B cell (primary cell): Measurements from ENCODE around the gene SOX8. TPM values are rescaled to one million over a fixed set of nuclear protein-coding genes. Genes with fewer than 3 reads are reported as not detected.

Source experiments
- ATAC-seq: fragments of 200-7000 bp; cut with Tn5 transposase; one replicate; pipeline ENCODE4 v1.10.0; 2021; ENCODE audit warnings: low read depth, mild to moderate bottlenecking, moderate number of reproducible peaks, moderate library complexity
- CTCF ChIA-PET: fragments of 350-600 bp; sonication (Branson Sonifier 250); formaldehyde crosslinking; loops from one replicate; lab custom pipeline; 2021; ENCODE audit warnings: antibody characterized with exemption, inconsistent platforms; lab: Charles Lee
- POLR2A ChIA-PET: fragments of 350-600 bp; sonication (Branson Sonifier 250); formaldehyde crosslinking; loops from one replicate; lab custom pipeline; 2021; ENCODE audit warnings: antibody characterized with exemption; lab: Charles Lee
- DNase-seq: peaks from one replicate; pipeline ENCODE4 v3.0.0; 2013
- H2AFZ ChIP-seq: 2 replicates; pipeline ENCODE4 v1.6.1; 2012; ENCODE audit warnings: mild to moderate bottlenecking, low read depth, low read length; ENCODE audit not compliant: insufficient read depth, poor library complexity, severe bottlenecking
- H3K27ac ChIP-seq, 2 donors: 1 replicate in 1 of 2; 2 replicates in 1 of 2; pipeline ENCODE4 v1.5.1; 2012 to 2013; ENCODE audit warnings: low read length in 2 of 2, mild to moderate bottlenecking in 2 of 2, moderate library complexity in 1 of 2
- H3K27me3 ChIP-seq, 4 experiments: fragments of 200-600 bp in 1 of 4; sonication (generic) in 1 of 4; replicated peaks in 1 of 4; 1 replicate in 2 of 4; 2 replicates in 2 of 4; pipeline versions ENCODE4 v1.6.1 to v1.7.0; 2013 to 2016; ENCODE audit warnings: low read length in 3 of 4, mild to moderate bottlenecking in 2 of 4, mixed read lengths in 1 of 4, moderate library complexity in 1 of 4; ENCODE audit not compliant: insufficient read depth in 4 of 4, control insufficient read depth in 3 of 4; ENCODE audit errors: control extremely low read depth in 1 of 4
- H3K36me3 ChIP-seq, 2 experiments: replicated peaks in 1 of 2; 1 replicate in 1 of 2; 2 replicates in 1 of 2; pipeline versions ENCODE4 v1.6.1 to v1.7.1; 2013; ENCODE audit warnings: low read length in 1 of 2; ENCODE audit not compliant: insufficient read depth in 2 of 2, control insufficient read depth in 1 of 2; ENCODE audit errors: control extremely low read depth in 1 of 2, extremely low read depth in 1 of 2
- H3K4me1 ChIP-seq, 2 donors: fragments of 200-600 bp in 1 of 2; sonication (generic) in 1 of 2; 1 replicate in 1 of 2; 2 replicates in 1 of 2; pipeline versions ENCODE4 v1.5.1 to v1.6.1; 2013 to 2017; ENCODE audit warnings: low read length in 2 of 2; ENCODE audit not compliant: control insufficient read depth in 2 of 2, insufficient read depth in 2 of 2
- H3K4me2 ChIP-seq: replicated peaks from 2 replicates; pipeline ENCODE3; 2012; ENCODE audit warnings: mild to moderate bottlenecking, low read depth, low read length; ENCODE audit not compliant: poor library complexity, severe bottlenecking
- H3K4me3 ChIP-seq, 5 experiments: fragments of 200-600 bp in 1 of 5; sonication (generic) in 1 of 5; 1 replicate in 3 of 5; 2 replicates in 2 of 5; pipeline versions ENCODE4 v1.5.1 to v1.7.0; 2011 to 2016; ENCODE audit warnings: low read length in 4 of 5, mild to moderate bottlenecking in 4 of 5, low read depth in 2 of 5, control low read depth in 1 of 5, moderate library complexity in 1 of 5; ENCODE audit not compliant: insufficient read depth in 1 of 5; ENCODE audit errors: control extremely low read depth in 1 of 5, extremely low read depth in 1 of 5
- H3K79me2 ChIP-seq: fragments of 200-600 bp; sonication (generic); one replicate; pipeline ENCODE4 v1.6.0; 2016; ENCODE audit warnings: low read length; ENCODE audit not compliant: control insufficient read depth, insufficient read depth
- H3K9ac ChIP-seq: fragments of 200-600 bp; sonication (generic); 2 replicates; pipeline ENCODE4 v1.6.1; 2017; ENCODE audit warnings: mild to moderate bottlenecking, low read length, moderate library complexity
- H3K9me3 ChIP-seq, 3 donors: one replicate each; pipeline versions ENCODE4 v1.6.1 to v1.7.1; 2013; ENCODE audit warnings: low read length in 2 of 3; ENCODE audit not compliant: control insufficient read depth in 2 of 3, insufficient read depth in 1 of 3; ENCODE audit errors: control extremely low read depth in 1 of 3
- H4K20me1 ChIP-seq: 2 replicates; pipeline ENCODE4 v1.6.0; 2012; ENCODE audit warnings: mild to moderate bottlenecking, low read length; ENCODE audit not compliant: insufficient read depth, control insufficient read depth, poor library complexity, severe bottlenecking
- H3K27ac Mint-ChIP-seq: one replicate; pipeline ENCODE4 v1.8.0; 2021; ENCODE audit warnings: mixed read lengths
- H3K27me3 Mint-ChIP-seq: one replicate; pipeline ENCODE4 v1.8.0; 2021; ENCODE audit warnings: mixed read lengths
- H3K4me1 Mint-ChIP-seq: one replicate; pipeline ENCODE4 v1.8.0; 2021; ENCODE audit warnings: mixed read lengths
- H3K4me3 Mint-ChIP-seq: one replicate; pipeline ENCODE4 v1.8.0; 2021; ENCODE audit warnings: mixed read lengths
- H3K9me3 Mint-ChIP-seq: one replicate; pipeline ENCODE4 v1.8.0; 2022; ENCODE audit warnings: mixed read lengths; ENCODE audit not compliant: insufficient read depth
- EZH2 ChIP-seq: IDR thresholded peaks from 2 replicates; pipeline ENCODE4 v1.6.1; 2012; ENCODE audit warnings: borderline replicate concordance, low read depth, mild to moderate bottlenecking, moderate library complexity, low read length; ENCODE audit not compliant: insufficient read depth, poor library complexity, severe bottlenecking
- WGBS: methylation state at CpG from one replicate; pipeline ENCODE4 v1.1.5; 2013; ENCODE audit warnings: missing lambda C conversion rate; ENCODE audit not compliant: insufficient coverage; 5-methylcytosine and 5-hydroxymethylcytosine counted together
- intact Hi-C: fragments of 100-400 bp; cut with micrococcal nuclease; formaldehyde crosslinking; loops from one replicate; pipeline ENCODE4 v1.10.0; 2022
- polyA plus RNA-seq: library from polyadenylated mRNA; depleted of rRNA; stranded (reverse); fragments of >200 nt; gene quantifications from 2 replicates; pipeline ENCODE4 v1.2.3, GENCODE V29; 2012
- total RNA-seq, 2 donors: library from RNA; stranded (reverse); fragments of 120-200 nt in 1 of 2; gene quantifications; 1 replicate in 1 of 2; 2 replicates in 1 of 2; pipeline versions ENCODE4 v1.2.3 to v1.2.4, GENCODE V29; 2013 to 2022
- TF ChIP-seq, protein P1 (sequence below): fragments of 200-600 bp; IDR thresholded peaks from one replicate; pipeline ENCODE4 v1.8.0; 2022; ENCODE audit warnings: antibody characterized with exemption, mild to moderate bottlenecking

Gene SOX8
- total and polyA plus RNA-seq, 2 donors (not counting 1 experiment from before 2014, with no cell fraction given), result 0.03 to 1.2 TPM

DNA sequence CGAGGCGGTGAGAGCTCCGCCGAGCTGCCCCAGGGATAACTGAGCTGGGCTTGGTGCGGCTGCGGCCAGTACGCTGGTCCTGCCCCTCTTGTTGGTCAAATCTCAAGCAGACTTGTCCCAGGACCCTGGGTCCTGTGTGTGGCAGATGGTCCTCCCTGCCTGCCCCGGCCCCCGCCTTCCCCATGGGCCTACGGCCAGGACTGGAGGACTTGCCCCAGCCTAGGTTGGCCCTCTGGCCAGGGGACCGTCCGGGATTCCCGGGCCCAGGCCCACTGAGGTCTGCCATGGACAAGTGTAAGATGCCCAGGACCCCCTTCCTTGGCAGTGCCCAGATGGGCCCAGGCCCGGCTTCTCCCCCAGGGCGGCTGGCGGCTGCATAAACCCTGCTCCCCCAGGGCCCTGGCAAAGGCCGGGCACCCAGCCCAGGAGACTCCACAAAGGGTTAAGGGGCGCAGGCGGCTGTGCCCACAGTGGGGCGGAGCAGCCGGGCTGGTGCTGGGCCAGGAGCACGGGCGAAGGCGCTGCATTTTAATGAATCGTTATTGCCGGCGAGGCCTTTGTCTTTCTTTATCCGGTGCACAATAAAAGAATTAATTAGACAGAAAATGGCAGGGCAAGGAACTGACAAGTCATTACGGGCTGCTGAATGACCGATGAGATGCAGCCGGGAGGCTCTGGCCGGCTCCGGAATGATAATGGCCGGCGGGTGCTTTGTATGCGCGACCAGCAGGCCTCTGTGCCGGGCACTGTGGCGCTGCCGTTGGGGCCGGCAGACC lies 9.1 kb downstream of the SOX8 start:
- POLR2A ChIA-PET, result no interaction called here
- H3K27ac Mint-ChIP-seq, result no peak overlapping the region

DNA sequence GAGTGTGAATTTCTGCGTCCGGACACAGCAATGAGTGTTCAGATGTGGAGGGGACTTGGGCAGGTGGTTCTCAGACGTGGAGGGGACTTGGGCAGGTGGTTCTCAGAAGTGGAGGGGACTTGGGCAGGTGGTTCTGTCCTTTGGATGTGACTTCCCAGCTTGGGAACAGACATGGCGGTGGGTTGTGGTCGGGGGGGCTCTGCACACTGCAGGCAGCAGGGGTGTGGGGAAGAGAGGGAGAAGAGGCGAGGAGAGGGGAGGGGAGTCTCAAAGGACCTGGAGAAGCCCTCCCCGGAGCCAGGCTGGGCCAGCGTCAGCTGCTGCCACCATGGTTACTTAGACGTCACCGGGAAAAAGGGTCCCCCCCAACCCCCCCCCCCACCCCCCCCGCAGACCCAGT lies 9.8 kb downstream of the SOX8 start:
- no peaks in the 10 kb centered on the region for H3K4me1 Mint-ChIP-seq
- H3K4me3 ChIP-seq, result no peak overlapping the region
- H3K4me1 ChIP-seq, result no peaks in the 10 kb centered on the region
- H3K79me2 ChIP-seq, result no peaks in the 10 kb centered on the region
- peaks cover 1 to 41% (median 13%) of the 10 kb centered on the region in 3 donors for H3K9me3 ChIP-seq
- POLR2A ChIA-PET, result no interaction called here
- no peaks in the 10 kb centered on the region for H3K9me3 Mint-ChIP-seq
- no peak for DNase-seq
- H3K36me3 ChIP-seq, result no peaks in the 10 kb centered on the region
- ATAC-seq, result no peak
- CTCF ChIA-PET, result no interaction called here
- peaks cover 0 to 21% (median 0%) of the 10 kb centered on the region in 4 experiments for H3K27me3 ChIP-seq
- intact Hi-C loops, result no loop called here
- no peak for TF ChIP-seq EZH2
- TF ChIP-seq, protein P1, sequence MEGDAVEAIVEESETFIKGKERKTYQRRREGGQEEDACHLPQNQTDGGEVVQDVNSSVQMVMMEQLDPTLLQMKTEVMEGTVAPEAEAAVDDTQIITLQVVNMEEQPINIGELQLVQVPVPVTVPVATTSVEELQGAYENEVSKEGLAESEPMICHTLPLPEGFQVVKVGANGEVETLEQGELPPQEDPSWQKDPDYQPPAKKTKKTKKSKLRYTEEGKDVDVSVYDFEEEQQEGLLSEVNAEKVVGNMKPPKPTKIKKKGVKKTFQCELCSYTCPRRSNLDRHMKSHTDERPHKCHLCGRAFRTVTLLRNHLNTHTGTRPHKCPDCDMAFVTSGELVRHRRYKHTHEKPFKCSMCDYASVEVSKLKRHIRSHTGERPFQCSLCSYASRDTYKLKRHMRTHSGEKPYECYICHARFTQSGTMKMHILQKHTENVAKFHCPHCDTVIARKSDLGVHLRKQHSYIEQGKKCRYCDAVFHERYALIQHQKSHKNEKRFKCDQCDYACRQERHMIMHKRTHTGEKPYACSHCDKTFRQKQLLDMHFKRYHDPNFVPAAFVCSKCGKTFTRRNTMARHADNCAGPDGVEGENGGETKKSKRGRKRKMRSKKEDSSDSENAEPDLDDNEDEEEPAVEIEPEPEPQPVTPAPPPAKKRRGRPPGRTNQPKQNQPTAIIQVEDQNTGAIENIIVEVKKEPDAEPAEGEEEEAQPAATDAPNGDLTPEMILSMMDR, result no peak
- H3K4me3 Mint-ChIP-seq, result no peak overlapping the region
- peaks cover 13% of the 10 kb centered on the region for H3K27me3 Mint-ChIP-seq
- no peak overlapping the region for H3K4me2 ChIP-seq
- no peak overlapping the region for H3K27ac ChIP-seq
- H3K9ac ChIP-seq, result no peak overlapping the region
- H2AFZ ChIP-seq, result no peak overlapping the region
- H3K27ac Mint-ChIP-seq, result no peak overlapping the region
- 87% methylated on average over 8 of the region's 11 CpGs for WGBS
- H4K20me1 ChIP-seq, result no peaks in the 10 kb centered on the region

More for the DNA sequence above, 9.1 kb downstream of the SOX8 start:
- CTCF ChIA-PET, result no interaction called here
- Histone ChIP-seq H2AFZ (no peak overlapping the region), H3K4me1 (no peaks in the 10 kb centered on the region), H3K9me3 (peaks cover 1 to 34% (median 12%) of the 10 kb centered on the region in 3 donors), H3K9ac (no peak overlapping the region), H3K79me2 (no peaks in the 10 kb centered on the region), H3K36me3 (no peaks in the 10 kb centered on the region), H3K27ac (no peak overlapping the region), H3K27me3 (peaks cover 0 to 16% (median 0%) of the 10 kb centered on the region in 4 experiments), H3K4me3 (no peak overlapping the region), H4K20me1 (no peaks in the 10 kb centered on the region), H3K4me2 (no peak overlapping the region)
- Mint-ChIP-seq H3K4me1 (no peaks in the 10 kb centered on the region), H3K9me3 (no peaks in the 10 kb centered on the region), H3K4me3 (no peak overlapping the region), H3K27me3 (peaks cover 7% of the 10 kb centered on the region)
- WGBS, result 96% methylated on average over 41 of the region's 41 CpGs
- intact Hi-C loops, result no loop called here
- TF ChIP-seq EZH2, result no peak
- TF ChIP-seq, protein P1, result no peak
- ATAC-seq, result no peak
- no peak for DNase-seq
